ENCODE measurements around the gene DUS3L.

DNA sequence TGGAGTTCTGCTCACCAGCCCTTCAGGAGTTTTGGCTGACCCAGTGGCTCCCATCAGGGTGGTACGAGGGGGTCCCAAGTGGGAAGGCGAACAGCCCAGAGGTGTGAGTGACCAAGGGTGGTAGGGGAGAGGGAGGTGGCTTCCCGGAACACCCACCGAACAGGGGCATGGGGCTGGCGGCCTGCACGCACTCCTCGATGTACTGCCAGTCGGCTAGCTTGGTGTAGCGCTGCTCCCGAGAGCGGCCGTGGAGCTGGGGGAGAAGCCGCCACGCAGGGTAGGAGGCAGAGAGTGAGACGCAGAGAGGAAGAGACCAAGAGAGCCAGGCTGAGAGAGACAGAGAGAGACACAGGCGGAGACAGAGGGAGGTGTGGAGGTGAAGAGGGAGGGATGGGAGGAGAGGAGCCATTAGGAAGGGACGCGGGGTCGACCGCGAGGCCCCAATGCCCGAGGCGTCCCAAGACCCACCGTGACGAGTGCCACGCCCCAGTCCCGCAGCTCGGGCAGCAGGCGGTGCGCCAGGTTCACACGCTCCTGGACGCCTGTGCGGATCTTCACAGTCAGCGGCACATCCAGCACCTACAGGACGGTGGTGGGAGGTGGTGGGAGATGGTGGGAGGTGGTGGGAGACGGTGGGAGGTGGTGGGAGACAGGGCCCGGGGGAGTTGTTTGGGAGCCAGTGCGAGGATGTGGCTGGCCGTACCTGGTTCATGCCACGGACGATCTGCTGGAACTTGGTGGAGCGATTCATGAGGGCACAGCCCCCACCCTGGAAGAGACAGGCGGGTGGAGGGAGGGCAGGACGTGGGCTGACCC is 4.2 kb downstream of the DUS3L start:
- TF ChIP-seq CTCF (IDR thresholded peaks at IDR 0.05) (no peak), ZFX (IDR thresholded peaks at IDR 0.05; ENCODE audit: borderline replicate concordance) (no peak)

Data from 22Rv1 (cell line).